Common myeloid progenitor, CD34-positive (primary cell): ENCODE measurements around the gene CAPZB.

ENCODE experiments used
- CTCF ChIA-PET: fragments of 350-600 bp; sonication (Branson Sonifier 250); formaldehyde crosslinking; loops from one replicate; lab custom pipeline; 2021; ENCODE audit warnings: antibody characterized with exemption; lab: Charles Lee
- POLR2A ChIA-PET: fragments of 350-600 bp; sonication (Branson Sonifier 250); formaldehyde crosslinking; loops from one replicate; lab custom pipeline; 2021; ENCODE audit warnings: antibody characterized with exemption; lab: Charles Lee
- DNase-seq, 3 donors: peaks; one replicate each; pipeline versions ENCODE4 v3.0.0 to v3.0.0-alpha.2; 2013
- H3K27ac ChIP-seq, 2 experiments: 1 replicate in 1 of 2; 2 replicates in 1 of 2; pipeline ENCODE4 v1.7.0; 2013; ENCODE audit warnings: inconsistent platforms in 2 of 2, low read length in 2 of 2, mild to moderate bottlenecking in 2 of 2, low read depth in 1 of 2, moderate library complexity in 1 of 2; ENCODE audit not compliant: severe bottlenecking in 2 of 2, insufficient read depth in 1 of 2, poor library complexity in 1 of 2
- H3K27me3 ChIP-seq, 5 experiments: replicated peaks in 2 of 5; 1 replicate in 3 of 5; 2 replicates in 2 of 5; pipeline versions ENCODE4 v1.6.1 to v1.7.0; 2013; ENCODE audit warnings: low read length in 4 of 5, mild to moderate bottlenecking in 2 of 5, moderate library complexity in 2 of 5, inconsistent platforms in 1 of 5; ENCODE audit not compliant: insufficient read depth in 5 of 5, control insufficient read depth in 4 of 5
- H3K36me3 ChIP-seq, 4 experiments: 1 replicate in 2 of 4; 2 replicates in 2 of 4; pipeline versions ENCODE4 v1.6.1 to v1.7.0; 2013; ENCODE audit warnings: low read length in 3 of 4, control low read depth in 1 of 4, mild to moderate bottlenecking in 1 of 4; ENCODE audit not compliant: control insufficient read depth in 4 of 4, insufficient read depth in 4 of 4
- H3K4me1 ChIP-seq, 4 experiments: 1 replicate in 3 of 4; 2 replicates in 1 of 4; pipeline versions ENCODE4 v1.6.1 to v1.7.1; 2013; ENCODE audit warnings: low read length in 3 of 4, mild to moderate bottlenecking in 3 of 4, control low read depth in 1 of 4, inconsistent platforms in 1 of 4, moderate library complexity in 1 of 4; ENCODE audit not compliant: control insufficient read depth in 4 of 4, insufficient read depth in 4 of 4; ENCODE audit errors: control extremely low read depth in 1 of 4
- H3K4me3 ChIP-seq, 7 experiments: 1 replicate in 4 of 7; 2 replicates in 3 of 7; pipeline versions ENCODE4 v1.5.1 to v1.7.0; 2013; ENCODE audit warnings: mild to moderate bottlenecking in 7 of 7, low read length in 6 of 7, moderate library complexity in 6 of 7, inconsistent platforms in 2 of 7, low read depth in 2 of 7, control low read depth in 1 of 7; ENCODE audit not compliant: insufficient read depth in 4 of 7, control insufficient read depth in 1 of 7; ENCODE audit errors: extremely low read depth in 1 of 7
- H3K9me3 ChIP-seq, 5 experiments: 1 replicate in 4 of 5; 2 replicates in 1 of 5; pipeline versions ENCODE4 v1.6.1 to v1.7.1; 2013; ENCODE audit warnings: low read length in 4 of 5, mild to moderate bottlenecking in 2 of 5, inconsistent platforms in 1 of 5, low read depth in 1 of 5, moderate library complexity in 1 of 5; ENCODE audit not compliant: control insufficient read depth in 4 of 5, insufficient read depth in 2 of 5; ENCODE audit errors: control extremely low read depth in 1 of 5
- WGBS: methylation state at CpG from one replicate; pipeline ENCODE4 v1.1.5; 2013; ENCODE audit not compliant: insufficient coverage; 5-methylcytosine and 5-hydroxymethylcytosine counted together

The CAPZB gene

GRCh38 chr1:19483691-19484090 is 1.6 kb downstream of the CAPZB start:
- no peak for DNase-seq
- H3K4me3 ChIP-seq = peak overlapping the region in 6 of 7 experiments; percentile 76 to 94 (median 87)
- CTCF ChIA-PET = interaction anchor here (1.1 to 9.5 kb wide), 4 partner anchors 12 to 100 kb away, joined by 3 to 61 read pairs (median 4); no protein-coding TSS in a partner anchor
- no peaks in the 10 kb centered on the region for H3K9me3 ChIP-seq
- 61% methylated on average over 3 of the region's 3 CpGs for WGBS
- peaks cover 28 to 80% (median 76%) of the 10 kb centered on the region in 4 experiments for H3K4me1 ChIP-seq
- H3K27me3 ChIP-seq = no peaks in the 10 kb centered on the region
- H3K27ac ChIP-seq = peak overlapping the region in 1 of 2 experiments; percentile 93
- POLR2A ChIA-PET = interaction anchor here (0.5 kb wide), 1 partner anchor 17 kb away, joined by 4 read pairs; no protein-coding TSS in a partner anchor
- peaks cover 0 to 20% (median 0%) of the 10 kb centered on the region in 4 experiments for H3K36me3 ChIP-seq

- peak overlapping the region in 1 of 2 experiments; percentile 93 for H3K27ac ChIP-seq
- DNase-seq = no peak
- peak overlapping the region in 5 of 7 experiments; percentile 79 to 94 (median 87) for H3K4me3 ChIP-seq
- H3K9me3 ChIP-seq = no peaks in the 10 kb centered on the region
- H3K4me1 ChIP-seq = peaks cover 32 to 84% (median 80%) of the 10 kb centered on the region in 4 experiments
- ChIA-PET CTCF (interaction anchor here (1.1 to 9.5 kb wide), 6 partner anchors 11 to 100 kb away, joined by 3 to 64 read pairs (median 4); no protein-coding TSS in a partner anchor), POLR2A (no interaction called here)
- WGBS = 65% methylated on average over 2 of the region's 3 CpGs
- H3K27me3 ChIP-seq = no peaks in the 10 kb centered on the region
- peaks cover 0 to 20% (median 0%) of the 10 kb centered on the region in 4 experiments for H3K36me3 ChIP-seq
Measured at GRCh38 chr1:19483261-19483660, 2.1 kb downstream of the CAPZB start.

GRCh38 chr1:19481826-19482398 is 3.4 kb downstream of the CAPZB start:
- Histone ChIP-seq H3K27me3 (no peaks in the 10 kb centered on the region), H3K4me1 (peaks cover 46 to 90% (median 88%) of the 10 kb centered on the region in 4 experiments), H3K27ac (peak overlapping the region in 1 of 2 experiments; percentile 35), H3K36me3 (peaks cover 0 to 20% (median 0%) of the 10 kb centered on the region in 4 experiments), H3K9me3 (no peaks in the 10 kb centered on the region), H3K4me3 (peak overlapping the region in 3 of 7 experiments; percentile 2 to 44 (median 17))
- WGBS = 33% methylated on average over 3 of the region's 4 CpGs
- ChIA-PET POLR2A (no interaction called here), CTCF (interaction anchor here (1.0 to 9.5 kb wide), 10 partner anchors 10 to 170 kb away, joined by 3 to 64 read pairs (median 3); no protein-coding TSS in a partner anchor)
- no peak for DNase-seq

GRCh38 chr1:19480282-19480681 is 5.1 kb downstream of the CAPZB start:
- peak in 1 of 3 donors; percentile 34 for DNase-seq
- H3K27ac ChIP-seq = no peak overlapping the region
- 80% methylated on average over 5 of the region's 6 CpGs for WGBS
- no peaks in the 10 kb centered on the region for H3K9me3 ChIP-seq
- H3K27me3 ChIP-seq = no peaks in the 10 kb centered on the region
- H3K4me1 ChIP-seq = peaks cover 51 to 96% (median 95%) of the 10 kb centered on the region in 4 experiments
- ChIA-PET POLR2A (no interaction called here), CTCF (interaction anchor here (0.5 to 7.5 kb wide), 11 partner anchors 10 to 245 kb away, joined by 3 to 64 read pairs (median 3); no protein-coding TSS in a partner anchor)
- H3K4me3 ChIP-seq = peak overlapping the region in 3 of 7 experiments; percentile 7 to 57 (median 31)
- peaks cover 0 to 25% (median 0%) of the 10 kb centered on the region in 4 experiments for H3K36me3 ChIP-seq

GRCh38 chr1:19479351-19480120 is 5.8 kb downstream of the CAPZB start:
- Histone ChIP-seq H3K27ac (peak overlapping the region; percentile 27 to 45), H3K27me3 (no peaks in the 10 kb centered on the region), H3K4me1 (peaks cover 51 to 100% (median 97%) of the 10 kb centered on the region in 4 experiments), H3K9me3 (no peaks in the 10 kb centered on the region), H3K4me3 (peak overlapping the region in 4 of 7 experiments; percentile 2 to 57 (median 22)), H3K36me3 (peaks cover 0 to 26% (median 2%) of the 10 kb centered on the region in 4 experiments)
- 40% methylated on average over 6 of the region's 6 CpGs for WGBS
- POLR2A ChIA-PET = interaction anchor here (1.2 to 1.4 kb wide), 2 partner anchors 16 to 169 kb away, joined by 3 to 6 read pairs; no protein-coding TSS in a partner anchor
- CTCF ChIA-PET = interaction anchor here (0.8 to 7.5 kb wide), 9 partner anchors 12 to 138 kb away, joined by 3 to 64 read pairs (median 3); no protein-coding TSS in a partner anchor
- peak; percentile 80 to 95 (median 95) for DNase-seq

- Histone ChIP-seq H3K27ac (peak overlapping the region in 1 of 2 experiments; percentile 88), H3K4me1 (peaks cover 52 to 96% (median 91%) of the 10 kb centered on the region in 4 experiments), H3K36me3 (peaks cover 0 to 25% (median 2%) of the 10 kb centered on the region in 4 experiments), H3K27me3 (no peaks in the 10 kb centered on the region), H3K9me3 (no peaks in the 10 kb centered on the region), H3K4me3 (peak overlapping the region in 3 of 7 experiments; percentile 15 to 53 (median 21))
- CTCF ChIA-PET = interaction anchor here (1.1 to 7.5 kb wide), 5 partner anchors 9 to 40 kb away, joined by 4 to 64 read pairs (median 5); no protein-coding TSS in a partner anchor
- 32% methylated on average over 9 of the region's 9 CpGs for WGBS
- peak in 1 of 3 donors; percentile 56 for DNase-seq
- POLR2A ChIA-PET = interaction anchor here (0.6 to 2.1 kb wide), 5 partner anchors 9 to 119 kb away, joined by 3 to 17 read pairs (median 6); a partner anchor contains a TSS
Measured at GRCh38 chr1:19478322-19478721, 7.0 kb downstream of the CAPZB start.
